WTC11 (cell line): ENCODE data around the gene FLCN. TPM values are rescaled to one million over a fixed set of nuclear protein-coding genes. Genes with fewer than 3 reads are reported as not detected.

Experiments
- ATAC-seq: fragments of 200-7000 bp; cut with Tn5 transposase; 2 replicates; pipeline ENCODE4 v1.10.0; 2021; ENCODE audit warnings: mild to moderate bottlenecking, moderate library complexity
- CTCF ChIA-PET: fragments of 300-600 bp; sonication (Branson Sonifier 250); formaldehyde crosslinking; loops from one replicate; lab custom pipeline; 2021; ENCODE audit warnings: antibody characterized with exemption; lab: Charles Lee
- POLR2A ChIA-PET: fragments of 350-600 bp; sonication (Branson Sonifier 250); formaldehyde crosslinking; loops from one replicate; lab custom pipeline; 2021; ENCODE audit warnings: antibody characterized with exemption; lab: Charles Lee
- DNase-seq: peaks from one replicate; pipeline ENCODE4 v3.0.0; 2021; ENCODE audit warnings: low spot score
- H3K27ac Mint-ChIP-seq: 2 replicates; pipeline ENCODE4 v1.8.0; 2021; ENCODE audit warnings: mixed read lengths
- H3K27me3 Mint-ChIP-seq: 2 replicates; pipeline ENCODE4 v1.8.0; 2021; ENCODE audit warnings: low read depth, mild to moderate bottlenecking, moderate library complexity, mixed read lengths
- H3K36me3 Mint-ChIP-seq: 2 replicates; pipeline ENCODE4 v1.8.0; 2021; ENCODE audit warnings: mixed read lengths
- H3K4me1 Mint-ChIP-seq: 2 replicates; pipeline ENCODE4 v1.8.0; 2022; ENCODE audit warnings: mixed read lengths
- H3K4me3 Mint-ChIP-seq: 2 replicates; pipeline ENCODE4 v1.8.0; 2021; ENCODE audit warnings: mild to moderate bottlenecking, moderate library complexity, mixed read lengths
- H3K9me3 Mint-ChIP-seq: 2 replicates; pipeline ENCODE4 v1.8.0; 2021; ENCODE audit warnings: mixed read lengths
- ATF1 ChIP-seq: sonication (generic); formaldehyde crosslinking; IDR thresholded peaks from 2 replicates; pipeline ENCODE4 v1.8.1; 2023; ENCODE audit warnings: mild to moderate bottlenecking, moderate library complexity, missing genetic modification reagents
- ATF3 ChIP-seq: sonication (generic); formaldehyde crosslinking; conservative IDR thresholded peaks from 2 replicates; pipeline ENCODE4 v1.8.1; 2022; ENCODE audit warnings: mild to moderate bottlenecking, missing genetic modification reagents
- CDX4 ChIP-seq: fragments of 250-450 bp; sonication (Bioruptor Pico); IDR thresholded peaks from 2 replicates; pipeline ENCODE4 v1.9.0; 2021; ENCODE audit warnings: moderate library complexity, mild to moderate bottlenecking, inconsistent platforms, borderline replicate concordance
- CREB1 ChIP-seq: sonication (generic); formaldehyde crosslinking; IDR thresholded peaks from 2 replicates; pipeline ENCODE4 v1.8.0; 2023; ENCODE audit warnings: mild to moderate bottlenecking, missing genetic modification reagents
- CTCF ChIP-seq: fragments of 200-600 bp; IDR thresholded peaks from 2 replicates; pipeline ENCODE4 v1.8.0; 2022; ENCODE audit warnings: antibody characterized with exemption
- ELF4 ChIP-seq: sonication (generic); formaldehyde crosslinking; IDR thresholded peaks from 2 replicates; pipeline ENCODE4 v1.8.1; 2022; ENCODE audit warnings: low read depth, mild to moderate bottlenecking, moderate library complexity, missing genetic modification reagents
- ETV6 ChIP-seq: sonication (generic); formaldehyde crosslinking; IDR thresholded peaks from 2 replicates; pipeline ENCODE4 v1.8.1; 2022; ENCODE audit warnings: mild to moderate bottlenecking, missing genetic modification reagents
- GRHL2 ChIP-seq: fragments of 250-450 bp; sonication (Bioruptor Pico); IDR thresholded peaks from 2 replicates; pipeline ENCODE4 v1.8.0; 2022; ENCODE audit warnings: mild to moderate bottlenecking, moderate library complexity; ENCODE audit not compliant: insufficient replicate concordance, severe bottlenecking
- HMGA2 ChIP-seq: fragments of 250-450 bp; sonication (Bioruptor Pico); IDR thresholded peaks from 2 replicates; pipeline ENCODE4 v1.4.0; 2021; ENCODE audit warnings: mild to moderate bottlenecking, moderate library complexity
- NFE2L1 ChIP-seq: sonication (generic); formaldehyde crosslinking; IDR thresholded peaks from 2 replicates; pipeline ENCODE4 v1.8.1; 2023; ENCODE audit warnings: missing genetic modification reagents
- SOX15 ChIP-seq: fragments of 250-450 bp; sonication (Bioruptor Pico); IDR thresholded peaks from 2 replicates; pipeline ENCODE4 v1.9.0; 2021; ENCODE audit warnings: mild to moderate bottlenecking
- SP1 ChIP-seq: sonication (generic); formaldehyde crosslinking; conservative IDR thresholded peaks from 2 replicates; pipeline ENCODE4 v1.8.1; 2022; ENCODE audit warnings: missing genetic modification reagents
- TEAD1 ChIP-seq: sonication (generic); formaldehyde crosslinking; IDR thresholded peaks from 2 replicates; pipeline ENCODE4 v1.8.0; 2022; ENCODE audit warnings: mild to moderate bottlenecking, missing genetic modification reagents
- TP53 ChIP-seq: sonication (generic); formaldehyde crosslinking; IDR thresholded peaks from 2 replicates; pipeline ENCODE4 v1.8.1; 2023; ENCODE audit warnings: mild to moderate bottlenecking, missing genetic modification reagents
- ZNF219 ChIP-seq: sonication (generic); formaldehyde crosslinking; IDR thresholded peaks from 2 replicates; pipeline ENCODE4 v1.8.0; 2023; ENCODE audit warnings: missing genetic modification reagents, mild to moderate bottlenecking, borderline replicate concordance
- ZNF263 ChIP-seq: sonication (generic); formaldehyde crosslinking; IDR thresholded peaks from 2 replicates; pipeline ENCODE4 v1.8.1; 2022; ENCODE audit warnings: low read depth, mild to moderate bottlenecking, moderate library complexity, missing genetic modification reagents
- ZNF317 ChIP-seq: sonication (generic); formaldehyde crosslinking; IDR thresholded peaks from 2 replicates; pipeline ENCODE4 v1.8.1; 2023; ENCODE audit warnings: low read depth, mild to moderate bottlenecking, moderate library complexity, missing genetic modification reagents, borderline replicate concordance
- ZNF396 ChIP-seq: fragments of 250-450 bp; sonication (Bioruptor Pico); IDR thresholded peaks from 2 replicates; pipeline ENCODE4 v1.8.0; 2021; ENCODE audit warnings: mild to moderate bottlenecking, moderate library complexity, borderline replicate concordance
- ZNF416 ChIP-seq: fragments of 250-450 bp; sonication (Bioruptor Pico); IDR thresholded peaks from 2 replicates; pipeline ENCODE4 v1.9.0; 2021; ENCODE audit warnings: mild to moderate bottlenecking, inconsistent platforms
- ZNF532 ChIP-seq: fragments of 250-450 bp; sonication (Bioruptor Pico); IDR thresholded peaks from 2 replicates; pipeline ENCODE4 v1.9.0; 2021; ENCODE audit warnings: mild to moderate bottlenecking, borderline replicate concordance
- ZNF671 ChIP-seq: fragments of 250-450 bp; sonication (Bioruptor Pico); IDR thresholded peaks from 2 replicates; pipeline ENCODE4 v1.8.0; 2021; ENCODE audit warnings: mild to moderate bottlenecking
- total RNA-seq: library from RNA; stranded (reverse); gene quantifications from 3 replicates; pipeline ENCODE4 v1.2.3, GENCODE V29; 2021
- TF ChIP-seq, protein P1 (sequence below): sonication (generic); formaldehyde crosslinking; IDR thresholded peaks from 2 replicates; pipeline ENCODE4 v1.8.0; 2022; ENCODE audit warnings: mild to moderate bottlenecking, missing genetic modification reagents
- TF ChIP-seq, protein P2 (sequence below): sonication (generic); formaldehyde crosslinking; IDR thresholded peaks from 2 replicates; pipeline ENCODE4 v1.8.1; 2022; ENCODE audit warnings: mild to moderate bottlenecking, missing genetic modification reagents, moderate library complexity, borderline replicate concordance

The FLCN gene
- total RNA-seq, 1 experiment from 2014 or later = 40.8 TPM

DNA sequence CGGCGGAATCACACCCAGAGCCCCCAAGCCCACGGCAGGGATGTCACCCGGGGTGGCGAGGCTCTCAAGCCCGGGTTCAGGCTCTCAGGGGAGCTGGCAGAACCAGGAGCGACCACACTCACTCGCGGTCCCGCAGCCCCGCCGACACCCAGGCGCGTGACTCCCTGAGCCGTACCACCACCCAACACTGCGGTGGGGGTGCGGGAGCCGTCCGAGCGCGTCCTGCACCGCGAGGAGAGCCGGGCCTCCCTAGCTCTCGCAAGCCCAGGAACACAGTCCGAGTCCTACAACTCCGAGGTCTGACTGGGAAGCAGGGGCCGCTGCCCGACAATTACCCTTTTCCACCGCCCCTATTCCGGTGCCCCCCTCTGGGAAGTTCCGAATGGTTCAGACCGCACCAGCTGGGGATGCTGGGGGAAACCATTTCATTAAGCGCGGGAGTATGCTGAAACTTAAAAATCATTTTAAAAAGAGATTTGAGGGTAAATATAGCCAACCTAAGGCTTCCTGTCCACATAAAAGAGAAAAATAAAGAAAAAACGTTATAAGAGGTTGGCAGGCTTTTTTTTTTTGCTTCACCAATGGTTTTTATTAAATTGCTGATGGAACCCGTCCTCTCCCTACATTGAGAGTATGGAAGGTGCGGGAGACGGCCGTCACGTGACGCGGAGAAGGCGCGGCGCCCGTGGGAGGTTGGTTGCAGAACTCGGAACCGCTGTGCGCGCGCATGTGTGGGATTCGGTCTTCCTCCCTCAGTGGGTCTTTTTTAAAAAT lies at the start of gene FLCN (continued):
- TF ChIP-seq ZNF532 (CRISPR knock-in tag) (no peak), ZNF416 (CRISPR knock-in tag) (no peak), ZNF263 (CRISPR knock-in tag) (no peak), ATF3 (no peak), NFE2L1 (CRISPR knock-in tag) (no peak), SP1 (CRISPR knock-in tag) (0 out of 2 replicates have a peak, but pooled peaks have one; percentile 40), ZNF396 (CRISPR knock-in tag) (no peak), CTCF (no peak), TEAD1 (CRISPR knock-in tag) (no peak), ELF4 (CRISPR knock-in tag) (no peak), CREB1 (CRISPR knock-in tag) (no peak), ZNF219 (no peak), GRHL2 (CRISPR knock-in tag) (no peak), ATF1 (CRISPR knock-in tag) (no peak), TP53 (CRISPR knock-in tag) (0 out of 2 replicates have a peak, but pooled peaks have one; percentile 43), HMGA2 (CRISPR knock-in tag) (no peak), ZNF317 (no peak), ZNF671 (CRISPR knock-in tag) (no peak)
- TF ChIP-seq, protein P1, sequence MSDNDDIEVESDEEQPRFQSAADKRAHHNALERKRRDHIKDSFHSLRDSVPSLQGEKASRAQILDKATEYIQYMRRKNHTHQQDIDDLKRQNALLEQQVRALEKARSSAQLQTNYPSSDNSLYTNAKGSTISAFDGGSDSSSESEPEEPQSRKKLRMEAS = no peak
- TF ChIP-seq, protein P2, sequence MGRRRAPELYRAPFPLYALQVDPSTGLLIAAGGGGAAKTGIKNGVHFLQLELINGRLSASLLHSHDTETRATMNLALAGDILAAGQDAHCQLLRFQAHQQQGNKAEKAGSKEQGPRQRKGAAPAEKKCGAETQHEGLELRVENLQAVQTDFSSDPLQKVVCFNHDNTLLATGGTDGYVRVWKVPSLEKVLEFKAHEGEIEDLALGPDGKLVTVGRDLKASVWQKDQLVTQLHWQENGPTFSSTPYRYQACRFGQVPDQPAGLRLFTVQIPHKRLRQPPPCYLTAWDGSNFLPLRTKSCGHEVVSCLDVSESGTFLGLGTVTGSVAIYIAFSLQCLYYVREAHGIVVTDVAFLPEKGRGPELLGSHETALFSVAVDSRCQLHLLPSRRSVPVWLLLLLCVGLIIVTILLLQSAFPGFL (CRISPR knock-in tag) = no peak

GRCh38 chr17:17285951-17286350 lies 49.0 kb upstream of the FLCN start:
- Mint-ChIP-seq H3K27me3 (peaks cover 8% of the 10 kb centered on the region; the same call in 1 of the 2 replicates), H3K27ac (no peak overlapping the region; the same call in 1 of the 2 replicates), H3K9me3 (no peaks in the 10 kb centered on the region), H3K4me3 (no peak overlapping the region), H3K36me3 (no peaks in the 10 kb centered on the region), H3K4me1 (peaks cover 11% of the 10 kb centered on the region)
- DNase-seq = no peak
- POLR2A ChIA-PET = no interaction called here
- TF ChIP-seq SP1 (CRISPR knock-in tag) (no peak), CDX4 (CRISPR knock-in tag) (no peak), SOX15 (CRISPR knock-in tag) (no peak), ETV6 (CRISPR knock-in tag) (no peak)
- ATAC-seq = no peak
- CTCF ChIA-PET = no interaction called here
